D721Med (cell line): ENCODE results near the gene SIX1.

Experiments used
- DNase-seq: peaks from one replicate; pipeline ENCODE4 v3.0.0; 2011; ENCODE audit warnings: low spot score; ENCODE audit not compliant: insufficient read length
- FAIRE-seq: peaks from 2 replicates; lab custom pipeline; 2011; peaks lifted over from hg19 to GRCh38; lab: Jason Lieb, UNC
- CTCF ChIP-seq: IDR thresholded peaks from 2 replicates; pipeline ENCODE4 v1.5.1; 2012; ENCODE audit warnings: mild to moderate bottlenecking, control low read depth; ENCODE audit not compliant: insufficient read depth; ENCODE audit errors: missing control alignments

Gene SIX1

GRCh38 chr14:60646226-60646818 lies 3.0 kb downstream of the SIX1 start:
- DNase-seq (no peak), FAIRE-seq (no peak)
- no peak for TF ChIP-seq CTCF

GRCh38 chr14:60645126-60645741 lies 4.0 kb downstream of the SIX1 start:
- DNase-seq (no peak), FAIRE-seq (no peak)
- no peak for TF ChIP-seq CTCF

GRCh38 chr14:60644666-60645065 lies 4.6 kb downstream of the SIX1 start:
- no peak for DNase-seq
- no peak for TF ChIP-seq CTCF
- FAIRE-seq = no peak

- DNase-seq (no peak), FAIRE-seq (no peak)
- no peak for TF ChIP-seq CTCF
Measured at GRCh38 chr14:60643463-60644314, 5.6 kb downstream of the SIX1 start.

- no peak for FAIRE-seq
- no peak for TF ChIP-seq CTCF
- no peak for DNase-seq
Measured at GRCh38 chr14:60643141-60643462, 6.2 kb downstream of the SIX1 start.

GRCh38 chr14:60642270-60643140 lies 6.8 kb downstream of the SIX1 start:
- no peak for TF ChIP-seq CTCF
- FAIRE-seq (no peak), DNase-seq (no peak)
